IMR-90 (cell line): ENCODE data around the gene TINCR. TPM values are rescaled to one million over a fixed set of nuclear protein-coding genes. Genes with fewer than 3 reads are reported as not detected.

Experiments used
- ATAC-seq: fragments of 200-7000 bp; cut with Tn5 transposase; 2 replicates; pipeline ENCODE4 v1.9.1; 2020; ENCODE audit warnings: low read depth, mild to moderate bottlenecking, moderate library complexity
- BruUV-seq: library from RNA; stranded (reverse); fragments of 400-500 nt; replicated peaks from 2 replicates; lab custom pipeline; 2021; lab: Mats Ljungman, UMichigan
- CTCF ChIA-PET: fragments of 300-600 bp; formaldehyde crosslinking; extraction: SDS; loops from one replicate; lab custom pipeline; 2021; ENCODE audit warnings: antibody characterized with exemption; lab: Yijun Ruan, JAX
- POLR2A ChIA-PET: fragments of 300-600 bp; sonication (Branson Sonifier 250); formaldehyde crosslinking; loops from one replicate; lab custom pipeline; 2022; ENCODE audit warnings: antibody characterized with exemption; ENCODE audit not compliant: unreplicated experiment; lab: Charles Lee
- DNase-seq: peaks from one replicate; pipeline ENCODE4 v3.0.0; 2013
- H2AFZ ChIP-seq: replicated peaks from 2 replicates; pipeline ENCODE3; 2013; ENCODE audit warnings: low read length, mild to moderate bottlenecking; ENCODE audit not compliant: poor library complexity
- H2AK5ac ChIP-seq: 2 replicates; pipeline ENCODE4 v1.6.1; 2013; ENCODE audit warnings: low read depth, low read length, inconsistent platforms
- H2AK9ac ChIP-seq: replicated peaks from 2 replicates; pipeline ENCODE3; 2013; ENCODE audit warnings: mild to moderate bottlenecking, low read depth, low read length, moderate library complexity; ENCODE audit not compliant: poor library complexity
- H2BK120ac ChIP-seq: 2 replicates; pipeline ENCODE4 v1.6.1; 2013; ENCODE audit warnings: low read depth, low read length, inconsistent platforms
- H2BK15ac ChIP-seq: 3 replicates; pipeline ENCODE4 v1.6.1; 2013; ENCODE audit warnings: low read depth, low read length, inconsistent platforms
- H2BK20ac ChIP-seq: 2 replicates; pipeline ENCODE4 v1.6.1; 2013; ENCODE audit warnings: low read depth, mild to moderate bottlenecking, inconsistent platforms, low read length, moderate library complexity
- H2BK5ac ChIP-seq: 2 replicates; pipeline ENCODE4 v1.6.1; 2013; ENCODE audit warnings: mild to moderate bottlenecking, low read depth, low read length, inconsistent platforms; ENCODE audit not compliant: poor library complexity, severe bottlenecking
- H3K14ac ChIP-seq: replicated peaks from 2 replicates; pipeline ENCODE4 v1.6.1; 2013; ENCODE audit warnings: low read depth, low read length, inconsistent platforms
- H3K18ac ChIP-seq: 2 replicates; pipeline ENCODE4 v1.6.1; 2013; ENCODE audit warnings: low read depth, low read length, control low read depth
- H3K23ac ChIP-seq: 2 replicates; pipeline ENCODE4 v1.6.1; 2013; ENCODE audit warnings: low read depth, low read length, inconsistent platforms
- H3K27ac ChIP-seq: 2 replicates; pipeline ENCODE4 v1.5.1; 2013; ENCODE audit warnings: mild to moderate bottlenecking, control low read depth, low read length; ENCODE audit not compliant: insufficient read depth
- H3K27me3 ChIP-seq: 2 replicates; pipeline ENCODE4 v1.6.1; 2013; ENCODE audit warnings: low read length; ENCODE audit not compliant: control insufficient read depth, insufficient read depth
- H3K36me3 ChIP-seq: 2 replicates; pipeline ENCODE4 v1.6.1; 2013; ENCODE audit warnings: low read length, mixed read lengths; ENCODE audit not compliant: control insufficient read depth, insufficient read depth
- H3K4ac ChIP-seq: 2 replicates; pipeline ENCODE4 v1.6.1; 2013; ENCODE audit warnings: low read depth, low read length, inconsistent platforms
- H3K4me1 ChIP-seq: 2 replicates; pipeline ENCODE4 v1.6.1; 2013; ENCODE audit warnings: low read length, mixed read lengths; ENCODE audit not compliant: control insufficient read depth, insufficient read depth
- H3K4me2 ChIP-seq: 2 replicates; pipeline ENCODE4 v1.6.1; 2013; ENCODE audit warnings: low read depth, mild to moderate bottlenecking, control low read depth, low read length, moderate library complexity
- H3K4me3 ChIP-seq: 2 replicates; pipeline ENCODE4 v1.5.1; 2013; ENCODE audit warnings: low read depth, mild to moderate bottlenecking, control low read depth, low read length, moderate library complexity; ENCODE audit not compliant: insufficient read depth
- H3K56ac ChIP-seq: 2 replicates; pipeline ENCODE4 v1.6.1; 2013; ENCODE audit warnings: low read length, inconsistent platforms; ENCODE audit not compliant: insufficient read depth; ENCODE audit errors: extremely low read depth
- H3K79me1 ChIP-seq, 2 experiments: 2 replicates each; pipeline ENCODE4 v1.6.1; 2013; ENCODE audit warnings: low read length in 2 of 2, inconsistent platforms in 1 of 2, low read depth in 1 of 2
- H3K9ac ChIP-seq: 2 replicates; pipeline ENCODE4 v1.6.1; 2013; ENCODE audit warnings: low read depth, low read length, control low read depth
- H3K9me1 ChIP-seq: 2 replicates; pipeline ENCODE4 v1.6.1; 2013; ENCODE audit warnings: low read length, inconsistent platforms; ENCODE audit not compliant: insufficient read depth
- H3K9me3 ChIP-seq: 2 replicates; pipeline ENCODE4 v1.6.1; 2013; ENCODE audit warnings: low read length; ENCODE audit not compliant: control insufficient read depth, insufficient read depth
- H4K20me1 ChIP-seq: 2 replicates; pipeline ENCODE4 v1.6.1; 2013; ENCODE audit warnings: low read length, inconsistent platforms; ENCODE audit not compliant: insufficient read depth
- H4K5ac ChIP-seq: 2 replicates; pipeline ENCODE4 v1.6.1; 2013; ENCODE audit warnings: mild to moderate bottlenecking, low read depth, low read length, control low read depth
- H4K8ac ChIP-seq, 2 experiments: 2 replicates each; pipeline ENCODE4 v1.6.1; 2013; ENCODE audit warnings: low read depth in 2 of 2, low read length in 2 of 2, control low read depth in 1 of 2, inconsistent platforms in 1 of 2
- H4K91ac ChIP-seq: 2 replicates; pipeline ENCODE4 v1.6.1; 2013; ENCODE audit warnings: low read depth, low read length, inconsistent platforms; ENCODE audit not compliant: insufficient read depth
- CEBPB ChIP-seq: IDR thresholded peaks from 2 replicates; pipeline ENCODE4 v1.6.1; 2012; ENCODE audit warnings: low read depth, low read length, improper control_type of control experiment
- CHD1 ChIP-seq: IDR thresholded peaks from 2 replicates; pipeline ENCODE4 v1.6.1; 2012; ENCODE audit warnings: low read depth, low read length, improper control_type of control experiment
- MAFK ChIP-seq: IDR thresholded peaks from 2 replicates; pipeline ENCODE4 v1.6.1; 2012; ENCODE audit warnings: low read depth, low read length, improper control_type of control experiment
- MXI1 ChIP-seq: IDR thresholded peaks from 2 replicates; pipeline ENCODE4 v1.6.1; 2012; ENCODE audit warnings: low read depth, mild to moderate bottlenecking, low read length, moderate library complexity, borderline replicate concordance
- NFE2L2 ChIP-seq: fragments of 150-350 bp; IDR thresholded peaks from 2 replicates; pipeline ENCODE4 v1.6.1; 2016; ENCODE audit warnings: low read depth, mild to moderate bottlenecking, low read length
- POLR2A ChIP-seq: IDR thresholded peaks from 2 replicates; pipeline ENCODE4 v1.6.1; 2012; ENCODE audit warnings: mild to moderate bottlenecking, low read depth, low read length
- RAD21 ChIP-seq: IDR thresholded peaks from 2 replicates; pipeline ENCODE4 v1.6.1; 2012; ENCODE audit warnings: low read length, improper control_type of control experiment
- RCOR1 ChIP-seq: IDR thresholded peaks from 2 replicates; pipeline ENCODE4 v1.6.1; 2012; ENCODE audit warnings: mild to moderate bottlenecking, low read length, improper control_type of control experiment; ENCODE audit not compliant: insufficient replicate concordance
- RFX5 ChIP-seq: IDR thresholded peaks from 2 replicates; pipeline ENCODE4 v1.8.0; 2012; ENCODE audit warnings: low read depth, mild to moderate bottlenecking, low read length, moderate library complexity
- WGBS, 2 experiments: methylation state at CpG; one replicate each; pipeline versions ENCODE4 v1.1.5 to v1.1.7; 2013; ENCODE audit warnings: missing lambda C conversion rate in 2 of 2; ENCODE audit not compliant: insufficient read length in 1 of 2; ENCODE audit errors: extremely low coverage in 2 of 2; 5-methylcytosine and 5-hydroxymethylcytosine counted together
- dilution Hi-C: fragments of 300-500 bp; cut with HindIII; formaldehyde crosslinking; loops from one replicate; pipeline ENCODE4 v1.14.3; 2018; ENCODE audit warnings: low sequenced_read_pairs; ENCODE audit not compliant: unreplicated experiment
- in situ Hi-C: fragments of 300-500 bp; cut with MboI; formaldehyde crosslinking; loops from 3 replicates; pipeline ENCODE4 v1.14.3; 2019; ENCODE audit warnings: low sequenced_read_pairs, inconsistent platforms, mixed read lengths
- intact Hi-C: fragments of 100-400 bp; cut with micrococcal nuclease; formaldehyde crosslinking; loops from 2 replicates; pipeline ENCODE4 v1.10.0; 2022
- polyA plus RNA-seq, 3 experiments: library from polyadenylated mRNA; depleted of rRNA; stranded (reverse); fragments of >200 nt; gene quantifications; 2 replicates each; pipeline ENCODE4 v1.2.3, GENCODE V29; 2012; ENCODE audit warnings: low replicate concordance in 1 of 3
- total RNA-seq: library from RNA; depleted of rRNA; stranded (reverse); fragments of >200 nt; gene quantifications from 2 replicates; pipeline ENCODE4 v1.2.3, GENCODE V29; 2012

Gene TINCR
- total and polyA plus RNA-seq, 2 of the 4 experiments (the other 2 are of a cell fraction) = 0.05 TPM; not detected in 1

GRCh38 chr19:5591476-5591875, 23.7 kb upstream of the TINCR start:
- TF ChIP-seq CHD1 = no peak
- TF ChIP-seq NFE2L2 = no peak
- no peak for TF ChIP-seq RFX5
- TF ChIP-seq CEBPB = no peak
- TF ChIP-seq MXI1 = no peak
- TF ChIP-seq POLR2A = no peak
- no peak for TF ChIP-seq MAFK
- no peak for TF ChIP-seq RCOR1
- TF ChIP-seq RAD21 = no peak
- Histone ChIP-seq H4K8ac (no peak overlapping the region), H4K91ac (no peak overlapping the region), H3K18ac (no peak overlapping the region), H3K9ac (no peak overlapping the region), H3K4me1 (no peaks in the 10 kb centered on the region), H2BK5ac (no peak overlapping the region), H4K20me1 (peaks cover 4% of the 10 kb centered on the region), H3K9me1 (no peaks in the 10 kb centered on the region), H2AK9ac (no peak overlapping the region), H3K79me1 (peaks cover 3 to 16% of the 10 kb centered on the region in 2 experiments; a peak in 2 of 4 replicates), H3K9me3 (no peaks in the 10 kb centered on the region), H3K4me2 (no peak overlapping the region), H2BK15ac (no peak overlapping the region), H2BK120ac (no peak overlapping the region), H3K27ac (no peak overlapping the region), H2BK20ac (no peak overlapping the region), H3K14ac (no peak overlapping the region), H3K4ac (no peak overlapping the region), H3K56ac (no peak overlapping the region), H3K4me3 (no peak overlapping the region), H2AK5ac (no peak overlapping the region), H3K23ac (no peak overlapping the region), H3K27me3 (no peaks in the 10 kb centered on the region), H4K5ac (no peak overlapping the region), H2AFZ (no peak overlapping the region), H3K36me3 (peaks cover 89% of the 10 kb centered on the region)
- BruUV-seq = no TSS peak
- 100% methylated on average over 9 of the region's 17 CpGs; no CpG with 5 or more reads in 1 of the 2 experiments for WGBS, 2 experiments
- in situ Hi-C loops (no loop called here), dilution Hi-C loops (no loop called here), intact Hi-C loops (no loop called here)
- DNase-seq (no peak), ATAC-seq (no peak)
- CTCF ChIA-PET = no interaction called here
- POLR2A ChIA-PET = no interaction called here
